Measurements from ENCODE around the gene KANSL2. TPM values are rescaled to one million over a fixed set of nuclear protein-coding genes. Genes with fewer than 3 reads are reported as not detected.

Gene KANSL2
- total and polyA plus RNA-seq, 2 donors (not counting 3 experiments of a cell fraction or from before 2014, with no cell fraction given), result 30.5 to 35.8 TPM

- ChIA-PET POLR2A (interaction anchor here (2.0 kb wide), 1 partner anchor 8 kb away, joined by 8 read pairs; the partner anchor contains the start of gene KANSL2), CTCF (no interaction called here)
- Histone ChIP-seq H3K36me3 (ENCODE audit: control insufficient read depth in 2 of 2, extremely low read depth in 1 of 2, insufficient read depth in 2 of 2, low read length in 2 of 2) (peaks cover 14 to 16% of the 10 kb centered on the region in 2 experiments), H3K9me3 (replicated peaks; ENCODE audit: control insufficient read depth, insufficient read depth, low read length) (no peaks in the 10 kb centered on the region), H3K4me2 (ENCODE audit: insufficient read depth, low read length) (no peak overlapping the region), H3K79me2 (ENCODE audit: control insufficient read depth, insufficient read depth, low read length) (peaks cover 14% of the 10 kb centered on the region), H3K9ac (replicated peaks; ENCODE audit: extremely low read depth, insufficient read depth, low read length) (no peak overlapping the region), H3K4me3 (replicated peaks in 1 of 3; ENCODE audit: insufficient read depth in 1 of 3, low read depth in 1 of 3, low read length in 3 of 3) (no peak overlapping the region), H4K20me1 (replicated peaks; ENCODE audit: control insufficient read depth, extremely low read depth, insufficient read depth, low read length) (peaks cover 8% of the 10 kb centered on the region), H3K9me1 (replicated peaks; ENCODE audit: control insufficient read depth, extremely low read depth, insufficient read depth, low read length) (no peaks in the 10 kb centered on the region), H2AFZ (ENCODE audit: low read depth, low read length) (no peak overlapping the region), H3K27me3 (ENCODE audit: control insufficient read depth in 2 of 2, insufficient read depth in 2 of 2, low read length in 2 of 2) (no peaks in the 10 kb centered on the region), H3K27ac (ENCODE audit: insufficient read depth, low read depth, low read length) (no peak overlapping the region), H3K4me1 (ENCODE audit: control insufficient read depth, extremely low read depth, insufficient read depth, low read length) (no peaks in the 10 kb centered on the region)
- FAIRE-seq (no peak), DNase-seq (ENCODE audit: low read depth, low spot score) (no peak)
- intact Hi-C loops (cut with micrococcal nuclease), result no loop called here
- TF ChIP-seq MAX (IDR thresholded peaks at IDR 0.05; ENCODE audit: insufficient read depth, insufficient read length), result no peak
- TF ChIP-seq EZH2 (IDR thresholded peaks at IDR 0.05; ENCODE audit: borderline replicate concordance, low read depth, low read length, severe bottlenecking), result no peak
- TF ChIP-seq GATA2 (IDR thresholded peaks at IDR 0.05; ENCODE audit: insufficient read depth, insufficient read length, low read depth, low read length), result no peak
- TF ChIP-seq CTCF (IDR thresholded peaks at IDR 0.05; ENCODE audit: extremely low read depth in 1 of 2, insufficient read depth in 1 of 2, low read depth in 1 of 2, low read length in 2 of 2), result no peak
- no peak for TF ChIP-seq POLR2AphosphoS5 (IDR thresholded peaks at IDR 0.05; ENCODE audit: insufficient read depth, low read depth, low read length)
- BruUV-seq (replicated peaks), result no TSS peak
- dilution Hi-C loops (cut with MboI; ENCODE audit: extremely low pct_ligation_motif_present, low sequenced_read_pairs), result no loop called here
These were observed 8.4 kb upstream of the KANSL2 start for GRCh38 chr12:48690436-48690835.

GRCh38 chr12:48688836-48689235 is 6.8 kb upstream of the KANSL2 start:
- TF ChIP-seq FOS (IDR thresholded peaks at IDR 0.05; ENCODE audit: borderline replicate concordance, insufficient read depth, low read length) (no peak), EZH2 (IDR thresholded peaks at IDR 0.05; ENCODE audit: borderline replicate concordance, low read depth, low read length, severe bottlenecking) (no peak), POLR2AphosphoS5 (IDR thresholded peaks at IDR 0.05; ENCODE audit: insufficient read depth, low read depth, low read length) (no peak), POLR2A (IDR thresholded peaks at IDR 0.05; ENCODE audit: low read depth, low read length) (no peak), JUN (IDR thresholded peaks at IDR 0.05; ENCODE audit: borderline replicate concordance, insufficient read depth, insufficient read length, low read depth) (no peak), MYC (IDR thresholded peaks at IDR 0.05; ENCODE audit: low read depth, low read length) (no peak), MAX (IDR thresholded peaks at IDR 0.05; ENCODE audit: insufficient read depth, insufficient read length) (no peak), GATA2 (IDR thresholded peaks at IDR 0.05; ENCODE audit: insufficient read depth, insufficient read length, low read depth, low read length) (no peak), CTCF (IDR thresholded peaks at IDR 0.05; ENCODE audit: extremely low read depth in 1 of 2, insufficient read depth in 1 of 2, low read depth in 1 of 2, low read length in 2 of 2) (no peak)
- Histone ChIP-seq H4K20me1 (replicated peaks; ENCODE audit: control insufficient read depth, extremely low read depth, insufficient read depth, low read length) (peaks cover 8% of the 10 kb centered on the region), H3K27me3 (ENCODE audit: control insufficient read depth in 2 of 2, insufficient read depth in 2 of 2, low read length in 2 of 2) (no peaks in the 10 kb centered on the region), H3K79me2 (ENCODE audit: control insufficient read depth, insufficient read depth, low read length) (peaks cover 11% of the 10 kb centered on the region), H3K27ac (ENCODE audit: insufficient read depth, low read depth, low read length) (no peak overlapping the region), H3K9me1 (replicated peaks; ENCODE audit: control insufficient read depth, extremely low read depth, insufficient read depth, low read length) (no peaks in the 10 kb centered on the region), H2AFZ (ENCODE audit: low read depth, low read length) (no peak overlapping the region), H3K9ac (replicated peaks; ENCODE audit: extremely low read depth, insufficient read depth, low read length) (no peak overlapping the region), H3K9me3 (replicated peaks; ENCODE audit: control insufficient read depth, insufficient read depth, low read length) (no peaks in the 10 kb centered on the region), H3K36me3 (ENCODE audit: control insufficient read depth in 2 of 2, extremely low read depth in 1 of 2, insufficient read depth in 2 of 2, low read length in 2 of 2) (peaks cover 9 to 13% of the 10 kb centered on the region in 2 experiments), H3K4me2 (ENCODE audit: insufficient read depth, low read length) (no peak overlapping the region), H3K4me1 (ENCODE audit: control insufficient read depth, extremely low read depth, insufficient read depth, low read length) (no peaks in the 10 kb centered on the region), H3K4me3 (replicated peaks in 1 of 3; ENCODE audit: insufficient read depth in 1 of 3, low read depth in 1 of 3, low read length in 3 of 3) (no peak overlapping the region)
- DNase-seq (ENCODE audit: low read depth, low spot score) (no peak), FAIRE-seq (no peak)
- no TSS peak for BruUV-seq (replicated peaks)
- dilution Hi-C loops (cut with MboI; ENCODE audit: extremely low pct_ligation_motif_present, low sequenced_read_pairs), result no loop called here
- intact Hi-C loops (cut with micrococcal nuclease), result no loop called here
- ChIA-PET CTCF (no interaction called here), POLR2A (no interaction called here)
